Activated CD8-positive, alpha-beta T cell treated with anti-CD3 and anti-CD28 coated beads, Interleukin-2, amount 10 ng/mL, durations not matched to agents 7 days and 5 days (primary cell): ENCODE measurements around the gene TLNRD1. TPM values are rescaled to one million over a fixed set of nuclear protein-coding genes. Genes with fewer than 3 reads are reported as not detected.

Experiments used
- ATAC-seq: fragments of 150-1000 bp; cut with Tn5 transposase; one replicate; pipeline ENCODE4 v1.10.0; 2021; ENCODE audit warnings: moderate library complexity
- CTCF ChIA-PET: fragments of 350-600 bp; sonication (Branson Sonifier 250); formaldehyde crosslinking; loops from one replicate; lab custom pipeline; 2021; ENCODE audit warnings: antibody characterized with exemption; lab: Charles Lee
- POLR2A ChIA-PET: fragments of 350-600 bp; sonication (Branson Sonifier 250); formaldehyde crosslinking; loops from one replicate; lab custom pipeline; 2021; ENCODE audit warnings: antibody characterized with exemption; lab: Charles Lee
- DNase-seq: peaks from one replicate; pipeline ENCODE4 v3.0.0-alpha.2; 2020
- H3K27ac Mint-ChIP-seq: one replicate; pipeline ENCODE4 v1.8.0; 2021; ENCODE audit warnings: mild to moderate bottlenecking, mixed read lengths
- H3K27me3 Mint-ChIP-seq: one replicate; pipeline ENCODE4 v1.8.0; 2021; ENCODE audit warnings: low read depth, mixed read lengths
- H3K36me3 Mint-ChIP-seq: one replicate; pipeline ENCODE4 v1.8.0; 2021; ENCODE audit warnings: low read depth, mixed read lengths
- H3K4me1 Mint-ChIP-seq: one replicate; pipeline ENCODE4 v1.8.0; 2021; ENCODE audit warnings: low read depth, mixed read lengths
- H3K4me3 Mint-ChIP-seq: one replicate; pipeline ENCODE4 v1.8.0; 2021; ENCODE audit warnings: mild to moderate bottlenecking, mixed read lengths
- H3K9me3 Mint-ChIP-seq: one replicate; pipeline ENCODE4 v1.8.0; 2022; ENCODE audit warnings: mixed read lengths; ENCODE audit not compliant: insufficient read depth
- total RNA-seq, 2 experiments: library from RNA; stranded (reverse); gene quantifications; one replicate each; pipeline ENCODE4 v1.2.3, GENCODE V29; 2021

Gene TLNRD1
- total RNA-seq, 2 experiments from 2014 or later, result 32.3 to 33.8 TPM

GRCh38 chr15:80967451-80967850, 33.3 kb upstream of the TLNRD1 start:
- ATAC-seq (no peak), DNase-seq (no peak)
- Mint-ChIP-seq H3K4me1 (peaks cover 6% of the 10 kb centered on the region), H3K36me3 (peaks cover 44% of the 10 kb centered on the region), H3K27me3 (no peaks in the 10 kb centered on the region), H3K27ac (no peak overlapping the region), H3K9me3 (no peaks in the 10 kb centered on the region), H3K4me3 (no peak overlapping the region)
- ChIA-PET CTCF (interaction anchor here (0.7 to 5.0 kb wide), 7 partner anchors 8 to 511 kb away, joined by 3 to 34 read pairs (median 9); partner anchors contain the start of gene CEMIP), POLR2A (no interaction called here)

GRCh38 chr15:80967991-80968510, 32.7 kb upstream of the TLNRD1 start:
- Mint-ChIP-seq H3K27me3 (no peaks in the 10 kb centered on the region), H3K9me3 (no peaks in the 10 kb centered on the region), H3K4me3 (no peak overlapping the region), H3K4me1 (peaks cover under 1% of the 10 kb centered on the region), H3K27ac (no peak overlapping the region), H3K36me3 (peaks cover 39% of the 10 kb centered on the region)
- ChIA-PET CTCF (interaction anchor here (0.7 to 5.0 kb wide), 9 partner anchors 9 to 512 kb away, joined by 3 to 34 read pairs (median 5); partner anchors contain the start of gene CEMIP), POLR2A (no interaction called here)
- ATAC-seq (no peak), DNase-seq (no peak)

- H3K27me3 Mint-ChIP-seq, result no peaks in the 10 kb centered on the region
- peaks cover 2% of the 10 kb centered on the region for H3K4me1 Mint-ChIP-seq
- POLR2A ChIA-PET, result no interaction called here
- DNase-seq (no peak), ATAC-seq (no peak)
- no peak overlapping the region for H3K4me3 Mint-ChIP-seq
- H3K9me3 Mint-ChIP-seq, result no peaks in the 10 kb centered on the region
- no peak overlapping the region for H3K27ac Mint-ChIP-seq
- H3K36me3 Mint-ChIP-seq, result peaks cover 35% of the 10 kb centered on the region
- CTCF ChIA-PET, result interaction anchor here (1.0 to 5.0 kb wide), 33 partner anchors 10 to 520 kb away, joined by 3 to 34 read pairs (median 6); partner anchors contain the start of gene CEMIP
Observed at GRCh38 chr15:80969316-80969715, 31.4 kb upstream of the TLNRD1 start.

- H3K36me3 Mint-ChIP-seq, result peaks cover 26% of the 10 kb centered on the region
- POLR2A ChIA-PET, result no interaction called here
- no peak overlapping the region for H3K4me3 Mint-ChIP-seq
- DNase-seq, result peak; percentile 73
- ATAC-seq, result no peak
- CTCF ChIA-PET, result interaction anchor here (0.9 to 5.0 kb wide), 34 partner anchors 10 to 520 kb away, joined by 3 to 34 read pairs (median 6); partner anchors contain the start of gene CEMIP
- peaks cover 7% of the 10 kb centered on the region for H3K4me1 Mint-ChIP-seq
- no peaks in the 10 kb centered on the region for H3K27me3 Mint-ChIP-seq
- H3K27ac Mint-ChIP-seq, result no peak overlapping the region
- no peaks in the 10 kb centered on the region for H3K9me3 Mint-ChIP-seq
Observed at GRCh38 chr15:80970018-80970657, 30.6 kb upstream of the TLNRD1 start.

- H3K27ac Mint-ChIP-seq, result no peak overlapping the region
- no peak for DNase-seq
- no peaks in the 10 kb centered on the region for H3K27me3 Mint-ChIP-seq
- ChIA-PET POLR2A (no interaction called here), CTCF (interaction anchor here (0.9 to 5.0 kb wide), 29 partner anchors 9 to 515 kb away, joined by 3 to 34 read pairs (median 6); partner anchors contain the start of gene CEMIP)
- H3K4me1 Mint-ChIP-seq, result peaks cover 12% of the 10 kb centered on the region
- no peak for ATAC-seq
- no peak overlapping the region for H3K4me3 Mint-ChIP-seq
- peaks cover 23% of the 10 kb centered on the region for H3K36me3 Mint-ChIP-seq
- no peaks in the 10 kb centered on the region for H3K9me3 Mint-ChIP-seq
Observed at GRCh38 chr15:80970658-80971057, 30.1 kb upstream of the TLNRD1 start.

- no peak overlapping the region for H3K27ac Mint-ChIP-seq
- no peak for DNase-seq
- H3K27me3 Mint-ChIP-seq, result no peaks in the 10 kb centered on the region
- ChIA-PET POLR2A (no interaction called here), CTCF (interaction anchor here (0.6 to 5.0 kb wide), 13 partner anchors 12 to 516 kb away, joined by 3 to 34 read pairs (median 7); partner anchors contain the start of gene CEMIP)
- ATAC-seq, result no peak
- H3K4me3 Mint-ChIP-seq, result no peak overlapping the region
- no peaks in the 10 kb centered on the region for H3K9me3 Mint-ChIP-seq
- peaks cover 23% of the 10 kb centered on the region for H3K36me3 Mint-ChIP-seq
- H3K4me1 Mint-ChIP-seq, result peaks cover 13% of the 10 kb centered on the region
Observed at GRCh38 chr15:80971143-80971542, 29.6 kb upstream of the TLNRD1 start.

- Mint-ChIP-seq H3K9me3 (no peaks in the 10 kb centered on the region), H3K4me3 (no peak overlapping the region), H3K27ac (no peak overlapping the region), H3K4me1 (peaks cover 24% of the 10 kb centered on the region), H3K27me3 (no peaks in the 10 kb centered on the region), H3K36me3 (peaks cover 28% of the 10 kb centered on the region)
- ATAC-seq, result no peak
- CTCF ChIA-PET, result interaction anchor here (0.6 to 4.8 kb wide), 4 partner anchors 13 to 405 kb away, joined by 3 to 34 read pairs (median 6); partner anchors contain the start of gene CEMIP
- no peak for DNase-seq
- POLR2A ChIA-PET, result no interaction called here
Observed at GRCh38 chr15:80972276-80972675, 28.4 kb upstream of the TLNRD1 start.

- ChIA-PET POLR2A (interaction anchor here (0.7 to 1.1 kb wide), 3 partner anchors 26 to 324 kb away, joined by 3 to 4 read pairs (median 4); partner anchors contain the start of gene TLNRD1), CTCF (interaction anchor here (0.9 to 1.9 kb wide), 2 partner anchors 195 to 292 kb away, joined by 3 to 9 read pairs; no protein-coding TSS in a partner anchor)
- peaks cover 39% of the 10 kb centered on the region for H3K36me3 Mint-ChIP-seq
- H3K27ac Mint-ChIP-seq, result no peak overlapping the region
- no peak overlapping the region for H3K4me3 Mint-ChIP-seq
- H3K27me3 Mint-ChIP-seq, result no peaks in the 10 kb centered on the region
- DNase-seq (no peak), ATAC-seq (no peak)
- H3K4me1 Mint-ChIP-seq, result peaks cover 36% of the 10 kb centered on the region
- no peaks in the 10 kb centered on the region for H3K9me3 Mint-ChIP-seq
Observed at GRCh38 chr15:80974914-80975313, 25.8 kb upstream of the TLNRD1 start.

- POLR2A ChIA-PET, result no interaction called here
Observed at GRCh38 chr15:80976851-80977250, 23.9 kb upstream of the TLNRD1 start.

GRCh38 chr15:80977627-80978036, 23.1 kb upstream of the TLNRD1 start:
- POLR2A ChIA-PET, result no interaction called here
- ATAC-seq, result peak; percentile 55

More at GRCh38 chr15:80976851-80977250, 23.9 kb upstream of the TLNRD1 start:
- H3K36me3 Mint-ChIP-seq, result peaks cover 38% of the 10 kb centered on the region
- H3K27me3 Mint-ChIP-seq, result no peaks in the 10 kb centered on the region
- no peak overlapping the region for H3K4me3 Mint-ChIP-seq
- H3K4me1 Mint-ChIP-seq, result peaks cover 36% of the 10 kb centered on the region
- H3K9me3 Mint-ChIP-seq, result no peaks in the 10 kb centered on the region
- no peak for DNase-seq
- CTCF ChIA-PET, result interaction anchor here (1.1 to 2.9 kb wide), 4 partner anchors 24 to 289 kb away, joined by 4 to 26 read pairs (median 7); partner anchors contain the start of gene TLNRD1
- no peak for ATAC-seq
- peak overlapping the region; percentile 39 for H3K27ac Mint-ChIP-seq

GRCh38 chr15:80978685-80979329, 21.9 kb upstream of the TLNRD1 start:
- no peak overlapping the region for H3K4me3 Mint-ChIP-seq
- POLR2A ChIA-PET, result no interaction called here
- peaks cover 48% of the 10 kb centered on the region for H3K36me3 Mint-ChIP-seq
- no peak for DNase-seq
- peak overlapping the region; percentile 27 for H3K27ac Mint-ChIP-seq
- no peaks in the 10 kb centered on the region for H3K27me3 Mint-ChIP-seq
- H3K9me3 Mint-ChIP-seq, result no peaks in the 10 kb centered on the region
- no peak for ATAC-seq
- CTCF ChIA-PET, result interaction anchor here (1.1 to 2.4 kb wide), 7 partner anchors 9 to 287 kb away, joined by 3 to 20 read pairs (median 6); no protein-coding TSS in a partner anchor
- peaks cover 47% of the 10 kb centered on the region for H3K4me1 Mint-ChIP-seq

More at GRCh38 chr15:80977627-80978036, 23.1 kb upstream of the TLNRD1 start:
- Mint-ChIP-seq H3K27ac (peak overlapping the region; percentile 33), H3K4me1 (peaks cover 43% of the 10 kb centered on the region), H3K36me3 (peaks cover 45% of the 10 kb centered on the region), H3K9me3 (no peaks in the 10 kb centered on the region), H3K4me3 (no peak overlapping the region), H3K27me3 (no peaks in the 10 kb centered on the region)
- CTCF ChIA-PET, result interaction anchor here (0.7 to 2.9 kb wide), 7 partner anchors 10 to 289 kb away, joined by 3 to 26 read pairs (median 3); partner anchors contain the start of gene TLNRD1
- peak; percentile 48 for DNase-seq
